Stomach (tissue), 4 donors: ENCODE results near the gene SNX20.

ENCODE experiments used
- POLR2A ChIP-seq, 4 donors: fragments of 450-650 bp; IDR thresholded peaks; one replicate each; pipeline ENCODE4 v1.6.1; 2016; ENCODE audit warnings: antibody characterized with exemption in 4 of 4, control low read depth in 2 of 4, mild to moderate bottlenecking in 1 of 4, moderate library complexity in 1 of 4
- TF ChIP-seq, protein P1 (sequence below), 7 experiments: fragments of 450-650 bp in 4 of 7; fragments of 200-600 bp in 3 of 7; sonication (generic) in 3 of 7; IDR thresholded peaks; one replicate each; pipeline ENCODE4 v1.5.1; 2016 to 2019; ENCODE audit warnings: antibody characterized with exemption in 7 of 7, control low read depth in 2 of 7, mild to moderate bottlenecking in 1 of 7

GRCh38 chr16:50688083-50688482 is 7.0 kb upstream of the SNX20 start:
- TF ChIP-seq, protein P1, sequence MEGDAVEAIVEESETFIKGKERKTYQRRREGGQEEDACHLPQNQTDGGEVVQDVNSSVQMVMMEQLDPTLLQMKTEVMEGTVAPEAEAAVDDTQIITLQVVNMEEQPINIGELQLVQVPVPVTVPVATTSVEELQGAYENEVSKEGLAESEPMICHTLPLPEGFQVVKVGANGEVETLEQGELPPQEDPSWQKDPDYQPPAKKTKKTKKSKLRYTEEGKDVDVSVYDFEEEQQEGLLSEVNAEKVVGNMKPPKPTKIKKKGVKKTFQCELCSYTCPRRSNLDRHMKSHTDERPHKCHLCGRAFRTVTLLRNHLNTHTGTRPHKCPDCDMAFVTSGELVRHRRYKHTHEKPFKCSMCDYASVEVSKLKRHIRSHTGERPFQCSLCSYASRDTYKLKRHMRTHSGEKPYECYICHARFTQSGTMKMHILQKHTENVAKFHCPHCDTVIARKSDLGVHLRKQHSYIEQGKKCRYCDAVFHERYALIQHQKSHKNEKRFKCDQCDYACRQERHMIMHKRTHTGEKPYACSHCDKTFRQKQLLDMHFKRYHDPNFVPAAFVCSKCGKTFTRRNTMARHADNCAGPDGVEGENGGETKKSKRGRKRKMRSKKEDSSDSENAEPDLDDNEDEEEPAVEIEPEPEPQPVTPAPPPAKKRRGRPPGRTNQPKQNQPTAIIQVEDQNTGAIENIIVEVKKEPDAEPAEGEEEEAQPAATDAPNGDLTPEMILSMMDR (IDR thresholded peaks at IDR 0.05) = no peak
- TF ChIP-seq POLR2A (IDR thresholded peaks at IDR 0.05) = no peak
